Islet of Langerhans (tissue), 1 donor: ENCODE measurements around the gene SPSB2.

Experiments
- FAIRE-seq: peaks from one replicate; lab custom pipeline; 2011; peaks lifted over from hg19 to GRCh38; lab: Jason Lieb, UNC

The SPSB2 gene

DNA sequence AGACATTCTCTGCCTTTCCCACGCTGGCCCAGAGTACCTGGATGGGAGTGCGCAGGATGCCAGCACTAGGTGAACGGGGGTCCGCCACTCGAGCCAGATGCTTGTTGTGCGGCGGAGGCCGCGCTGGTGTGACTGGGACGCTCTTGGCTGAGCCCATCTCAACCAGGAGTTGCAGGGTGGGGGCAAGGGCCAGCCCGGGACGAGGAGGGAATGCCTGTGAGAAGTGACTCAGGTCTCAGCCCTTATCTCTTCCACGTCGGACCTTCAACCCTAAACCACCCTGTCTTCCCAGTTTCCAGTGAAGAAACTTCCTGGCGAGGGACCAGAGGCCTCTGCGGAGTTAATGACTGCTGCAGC is 22.3 kb downstream of the SPSB2 start:
- no peak for FAIRE-seq

DNA sequence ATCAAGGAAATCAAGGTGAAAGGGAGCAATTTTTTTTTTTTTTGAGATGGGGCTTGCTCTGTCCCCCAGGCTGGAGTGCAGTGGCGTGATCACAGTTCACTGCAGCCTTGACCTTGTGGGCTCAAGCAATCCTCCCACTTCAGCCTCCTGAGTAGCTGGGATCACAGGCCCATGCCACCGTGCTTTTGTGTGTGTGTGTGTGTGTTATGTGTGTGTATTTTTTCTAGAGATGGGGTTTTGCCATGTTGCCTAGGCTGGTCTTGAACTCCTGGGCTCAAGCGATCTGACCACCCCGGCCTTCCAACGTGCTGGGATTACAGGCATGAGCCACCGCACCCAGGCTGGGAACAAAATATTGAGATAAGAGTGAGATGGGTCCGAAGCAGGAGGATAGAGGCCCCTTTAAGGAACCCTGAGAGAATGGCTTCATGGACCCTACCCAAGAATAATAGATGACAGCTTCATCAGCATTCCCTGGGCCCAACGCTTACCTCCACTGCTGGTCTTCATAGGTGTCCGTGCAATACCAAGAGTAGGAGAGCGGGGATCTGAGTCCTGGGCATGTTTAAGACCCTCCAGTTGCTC is 23.0 kb downstream of the SPSB2 start:
- FAIRE-seq = no peak

DNA sequence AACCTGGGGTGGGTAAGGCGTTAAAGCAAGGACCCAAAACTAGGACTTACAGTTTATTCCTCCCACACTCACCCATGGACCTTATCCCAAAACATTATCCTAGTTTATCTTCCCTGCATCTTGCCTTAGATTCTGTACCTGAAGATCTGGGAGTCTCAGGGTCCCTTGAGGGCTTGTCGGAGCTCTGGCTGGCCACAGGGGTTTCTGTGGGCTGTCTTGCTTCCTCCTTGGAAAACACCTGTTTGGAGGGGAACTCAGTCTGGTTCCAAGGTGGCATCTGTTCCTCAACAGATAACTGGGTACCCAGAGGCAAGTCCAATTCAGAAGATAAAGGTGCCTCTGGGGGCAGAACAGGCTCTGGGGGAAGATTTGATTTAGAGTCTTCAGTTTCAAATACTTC is 23.7 kb downstream of the SPSB2 start:
- FAIRE-seq = no peak

DNA sequence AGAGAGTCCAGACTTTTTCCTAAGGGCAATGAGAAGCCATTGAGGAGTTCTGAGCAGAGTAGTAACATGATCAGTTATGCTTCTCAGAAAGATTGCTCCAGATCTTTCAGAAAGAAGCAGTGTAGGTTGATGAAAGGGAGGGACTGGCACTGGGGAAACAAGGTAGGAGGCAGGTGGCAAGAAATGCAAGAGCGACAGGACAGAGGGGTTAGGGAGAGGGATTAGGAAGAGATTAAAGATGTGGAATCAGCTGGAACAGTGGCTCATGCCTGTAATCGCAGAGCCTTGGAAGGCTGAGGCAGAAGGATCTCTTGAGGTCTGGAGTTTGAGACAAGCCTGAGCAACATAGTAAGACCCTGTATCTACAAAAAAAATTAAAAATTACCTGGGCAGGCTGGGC is 25.4 kb downstream of the SPSB2 start:
- FAIRE-seq = no peak

DNA sequence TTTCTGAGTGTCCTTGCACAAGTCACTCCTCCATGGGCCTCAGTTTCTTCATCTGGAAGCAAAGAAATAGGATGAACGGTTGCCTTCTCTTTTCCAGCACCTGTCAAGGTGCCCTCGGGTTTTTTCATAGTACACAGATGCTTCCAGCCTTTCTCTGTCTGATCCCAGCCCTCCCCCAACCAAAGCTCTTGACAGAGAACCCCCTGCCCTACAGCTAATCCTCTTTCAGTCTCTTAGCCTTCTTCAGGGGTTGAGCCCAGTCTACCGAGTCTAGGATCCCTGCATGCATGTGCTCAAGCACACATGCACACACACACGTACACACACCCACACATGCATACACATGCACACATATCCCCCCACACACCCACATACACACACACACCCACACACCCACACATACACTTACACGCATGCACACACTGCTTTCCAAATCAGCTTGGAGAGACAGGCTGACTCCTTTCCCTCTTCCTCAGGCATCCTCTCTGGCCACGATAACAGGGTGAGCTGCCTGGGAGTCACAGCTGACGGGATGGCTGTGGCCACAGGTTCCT is 26.7 kb downstream of the SPSB2 start:
- no peak for FAIRE-seq

DNA sequence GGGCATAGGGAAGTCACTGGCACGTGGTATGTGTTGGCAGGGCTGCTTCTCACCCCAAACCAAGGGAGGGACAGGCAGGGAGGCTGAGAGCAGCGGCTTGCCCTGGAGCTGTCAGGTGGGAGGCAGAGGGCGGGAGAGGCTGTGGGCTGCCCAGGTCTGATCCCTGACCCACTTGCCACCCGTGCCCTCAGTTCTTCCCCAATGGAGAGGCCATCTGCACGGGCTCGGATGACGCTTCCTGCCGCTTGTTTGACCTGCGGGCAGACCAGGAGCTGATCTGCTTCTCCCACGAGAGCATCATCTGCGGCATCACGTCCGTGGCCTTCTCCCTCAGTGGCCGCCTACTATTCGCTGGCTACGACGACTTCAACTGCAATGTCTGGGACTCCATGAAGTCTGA is 27.7 kb downstream of the SPSB2 start:
- no peak for FAIRE-seq

DNA sequence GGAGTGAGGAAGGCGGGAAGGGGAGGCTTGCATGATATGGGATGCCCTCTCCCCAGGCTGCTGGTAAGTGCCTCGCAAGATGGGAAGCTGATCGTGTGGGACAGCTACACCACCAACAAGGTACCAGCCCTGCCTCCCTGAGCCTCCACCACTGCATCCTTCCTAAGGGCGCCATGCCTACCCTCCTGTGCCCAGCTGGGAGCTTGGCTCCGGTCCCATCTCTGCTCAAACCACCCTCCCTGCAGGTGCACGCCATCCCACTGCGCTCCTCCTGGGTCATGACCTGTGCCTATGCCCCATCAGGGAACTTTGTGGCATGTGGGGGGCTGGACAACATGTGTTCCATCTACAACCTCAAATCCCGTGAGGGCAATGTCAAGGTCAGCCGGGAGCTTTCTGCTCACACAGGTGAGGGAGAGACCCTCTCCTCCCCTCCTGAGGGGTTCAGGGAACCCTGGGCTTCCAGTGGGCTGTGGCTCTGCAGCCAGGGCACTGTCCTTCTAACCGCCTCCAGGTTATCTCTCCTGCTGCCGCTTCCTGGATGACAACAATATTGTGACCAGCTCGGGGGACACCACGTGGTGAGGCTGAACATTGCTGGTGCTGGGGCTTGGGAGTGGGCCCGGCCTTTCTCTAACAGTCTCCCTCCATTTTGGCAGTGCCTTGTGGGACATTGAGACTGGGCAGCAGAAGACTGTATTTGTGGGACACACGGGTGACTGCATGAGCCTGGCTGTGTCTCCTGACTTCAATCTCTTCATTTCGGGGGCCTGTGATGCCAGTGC is 29.8 kb downstream of the SPSB2 start:
- no peak for FAIRE-seq

DNA sequence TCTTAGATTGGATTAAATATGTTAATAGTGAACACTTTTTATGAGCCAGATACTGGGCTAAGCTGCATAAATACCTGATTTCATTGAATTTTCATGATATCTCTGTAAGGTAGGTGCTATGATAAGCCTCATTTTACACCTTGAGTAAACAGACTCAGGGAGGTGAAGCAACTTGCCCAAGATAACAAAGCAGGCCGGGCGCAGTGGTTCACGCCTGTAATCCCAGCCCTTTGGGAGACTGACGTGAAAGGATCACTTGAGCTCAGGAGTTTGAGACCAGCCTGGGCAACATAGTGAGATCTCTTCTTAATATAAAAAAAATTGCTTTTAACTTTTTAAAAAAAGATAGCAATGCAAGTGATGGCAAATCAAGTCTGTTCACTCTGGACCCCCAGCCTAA is 31.0 kb downstream of the SPSB2 start:
- no peak for FAIRE-seq

DNA sequence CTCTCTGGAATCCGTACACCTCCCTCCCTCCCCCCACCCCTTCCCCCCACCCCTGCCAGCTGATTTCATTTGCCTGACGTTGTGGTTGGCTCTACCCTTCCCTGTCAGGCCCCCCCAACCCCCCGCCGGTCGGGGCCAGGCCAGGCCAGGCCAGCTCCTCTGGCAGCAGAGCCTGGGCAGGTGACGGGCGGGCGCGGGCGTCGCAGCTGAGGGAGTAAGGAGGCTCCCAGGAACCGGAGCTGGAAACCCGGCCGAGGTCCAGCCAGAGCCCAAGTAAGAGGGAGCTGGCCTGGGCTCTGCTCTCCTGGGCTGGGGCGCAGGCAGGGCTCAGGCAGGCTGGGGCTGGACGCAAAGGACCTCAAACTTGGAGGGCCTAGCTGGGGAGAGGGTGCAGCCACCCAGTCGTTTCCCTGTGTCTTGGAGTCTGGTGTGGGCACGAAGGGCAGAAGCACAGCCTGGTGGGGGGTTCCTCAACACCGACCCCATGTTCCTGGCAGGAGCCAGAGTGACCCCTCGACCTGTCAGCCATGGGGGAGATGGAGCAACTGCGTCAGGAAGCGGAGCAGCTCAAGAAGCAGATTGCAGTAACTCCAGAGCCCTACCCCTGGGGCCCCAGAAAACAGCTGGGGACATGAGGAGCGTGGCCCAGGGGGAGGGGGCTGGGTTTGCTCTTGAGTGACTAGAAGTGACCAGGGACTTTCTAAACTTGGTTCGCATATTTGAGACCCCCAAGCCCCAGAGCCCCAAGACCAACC is 32.2 kb downstream of the SPSB2 start, which contains the start of gene GNB3:
GNB3 (plus strand) TSS at position 165 of the 755 bp plus-strand sequence; CDS start at position 528, 363 bp downstream.
- FAIRE-seq = no peak

DNA sequence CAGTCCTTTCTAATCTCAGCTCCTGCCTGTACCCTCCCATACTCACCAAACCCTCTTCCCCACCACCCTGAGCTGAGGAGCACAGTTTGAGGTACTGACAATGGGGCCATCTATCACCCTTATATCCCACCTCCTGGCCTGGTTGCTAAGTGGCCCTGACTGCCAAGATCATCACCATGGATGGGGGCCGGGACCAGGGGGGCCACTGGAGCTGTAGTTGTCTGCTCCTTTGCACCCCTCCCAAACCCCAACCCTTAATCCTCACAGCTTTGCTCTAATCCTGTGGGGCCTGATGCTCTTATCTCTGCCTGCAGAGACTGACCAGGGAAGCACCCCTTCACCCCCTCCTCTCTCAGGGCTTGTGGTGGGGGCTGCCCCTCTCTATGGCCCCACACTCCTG is 32.8 kb downstream of the SPSB2 start:
- FAIRE-seq = no peak

DNA sequence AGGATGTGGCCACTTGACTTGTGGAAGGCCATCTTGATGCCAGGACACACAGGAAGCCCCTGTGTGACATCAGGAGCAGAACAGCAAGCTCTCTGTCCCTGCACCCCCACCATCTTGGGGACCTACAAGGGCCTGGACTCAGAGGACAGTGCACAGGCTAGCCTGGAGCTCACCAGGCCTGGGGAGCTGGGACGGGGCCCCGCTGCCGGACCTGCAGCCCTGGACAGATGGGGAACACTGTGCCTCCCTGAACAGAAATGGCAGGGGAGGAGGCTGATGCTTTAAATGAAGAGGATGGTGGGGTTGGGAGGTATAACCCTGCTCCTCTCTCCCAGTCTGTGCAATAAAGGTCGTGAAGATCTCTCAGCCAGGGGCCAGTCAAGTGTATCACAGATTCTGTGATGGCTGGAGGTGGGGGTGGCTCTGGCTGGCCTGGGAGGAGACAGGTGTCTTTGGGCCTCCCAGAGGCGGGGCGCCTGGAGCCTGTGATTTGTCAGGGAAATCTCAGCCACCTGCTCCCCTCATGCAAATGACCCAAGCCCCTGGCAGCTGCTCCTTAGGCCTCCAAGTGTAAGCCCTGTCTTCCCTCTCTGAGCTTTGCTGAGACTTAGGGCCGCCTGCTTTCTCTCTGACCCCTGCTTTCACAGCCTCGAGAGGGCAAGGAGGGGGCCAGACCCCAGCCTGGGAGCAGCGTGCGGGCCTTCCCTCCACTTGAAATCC is 33.5 kb downstream of the SPSB2 start:
- FAIRE-seq = no peak

DNA sequence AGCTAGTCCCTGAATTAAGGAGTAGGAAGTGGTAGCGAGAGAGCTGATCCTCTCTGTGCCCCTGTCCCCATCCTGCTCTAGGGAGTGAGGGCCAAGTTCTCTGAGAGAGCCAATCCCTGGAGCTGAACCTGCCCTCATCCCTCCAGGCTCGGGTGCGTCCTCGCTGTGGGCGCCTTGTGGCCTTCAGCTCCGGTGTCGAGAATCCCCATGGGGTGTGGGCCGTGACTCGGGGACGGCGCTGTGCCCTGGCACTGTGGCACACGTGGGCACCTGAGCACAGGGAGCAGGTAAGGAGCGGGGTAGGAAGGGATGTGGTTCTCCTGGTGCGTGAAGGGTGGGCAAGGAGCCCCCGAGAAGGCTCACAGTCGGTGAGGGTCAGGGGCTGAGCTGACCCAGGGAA is 34.2 kb downstream of the SPSB2 start:
- FAIRE-seq = no peak

DNA sequence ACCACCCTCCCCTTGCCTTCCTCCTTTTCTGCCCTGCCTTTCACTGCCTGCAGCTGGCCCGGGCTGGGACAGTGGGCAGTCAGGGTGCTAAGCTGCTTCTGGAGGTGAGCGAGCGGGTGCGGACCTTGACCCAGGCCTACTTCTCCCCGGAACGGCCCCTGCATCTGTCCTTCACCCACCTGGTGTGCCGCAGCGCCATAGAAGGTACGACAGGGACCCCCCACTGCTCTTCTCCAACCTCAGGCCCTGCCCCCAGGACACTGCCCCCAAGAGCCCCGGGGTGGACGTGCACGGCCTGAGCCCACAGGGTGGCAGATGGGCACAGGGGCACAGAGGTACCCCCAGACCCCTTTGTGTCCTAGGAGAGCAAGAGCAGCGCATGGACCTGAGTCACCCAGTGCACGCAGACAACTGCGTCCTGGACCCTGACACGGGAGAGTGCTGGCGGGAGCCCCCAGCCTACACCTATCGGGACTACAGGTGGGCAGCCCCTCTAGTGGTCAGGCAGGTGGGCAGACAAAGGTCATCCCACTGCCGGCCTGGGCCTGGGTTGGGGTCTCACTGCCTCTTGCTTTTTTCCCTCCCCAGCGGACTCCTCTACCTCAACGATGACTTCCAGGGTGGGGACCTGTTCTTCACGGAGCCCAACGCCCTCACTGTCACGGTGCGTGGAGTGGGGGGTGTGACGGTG is 35.6 kb downstream of the SPSB2 start:
- FAIRE-seq = no peak

DNA sequence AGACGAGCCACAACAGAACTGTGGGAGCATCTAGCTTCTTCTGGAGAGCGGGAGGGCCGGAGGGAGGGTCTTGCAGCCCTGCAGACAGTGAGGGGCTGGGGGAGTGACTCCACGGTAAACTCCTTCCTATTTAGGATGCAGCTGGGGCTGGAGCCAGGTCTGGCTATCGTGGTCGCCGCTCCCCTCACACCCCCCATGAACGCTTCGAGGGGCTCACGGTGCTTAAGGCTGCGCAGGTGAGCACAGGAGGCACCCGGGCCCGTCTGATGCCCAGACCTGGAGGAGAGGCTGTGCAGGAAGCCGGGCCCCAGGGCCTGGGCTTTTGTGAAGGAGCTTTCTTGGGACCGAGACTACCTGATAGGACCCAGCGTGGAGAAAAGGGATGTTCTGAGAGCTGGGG is 36.3 kb downstream of the SPSB2 start:
- FAIRE-seq = no peak

DNA sequence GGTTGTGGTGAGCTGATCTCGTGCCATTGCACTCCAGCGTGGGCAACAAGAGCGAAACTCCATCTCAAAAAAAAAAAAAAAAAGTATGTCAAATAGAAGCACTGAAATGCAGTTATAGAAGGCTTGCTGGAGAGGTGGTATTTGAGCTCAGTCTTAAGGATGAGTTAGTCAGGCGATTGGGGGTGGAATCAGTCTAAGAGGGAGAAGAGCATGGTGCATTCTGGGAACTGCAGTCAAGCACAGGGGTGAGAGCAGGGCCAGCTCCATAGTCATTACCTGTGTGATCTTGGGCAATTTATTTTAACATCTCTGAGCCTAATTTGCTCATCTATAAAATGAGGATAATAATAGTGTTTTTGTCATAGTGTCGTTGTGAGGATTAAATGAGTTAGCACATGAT is 38.2 kb downstream of the SPSB2 start:
- FAIRE-seq = no peak

DNA sequence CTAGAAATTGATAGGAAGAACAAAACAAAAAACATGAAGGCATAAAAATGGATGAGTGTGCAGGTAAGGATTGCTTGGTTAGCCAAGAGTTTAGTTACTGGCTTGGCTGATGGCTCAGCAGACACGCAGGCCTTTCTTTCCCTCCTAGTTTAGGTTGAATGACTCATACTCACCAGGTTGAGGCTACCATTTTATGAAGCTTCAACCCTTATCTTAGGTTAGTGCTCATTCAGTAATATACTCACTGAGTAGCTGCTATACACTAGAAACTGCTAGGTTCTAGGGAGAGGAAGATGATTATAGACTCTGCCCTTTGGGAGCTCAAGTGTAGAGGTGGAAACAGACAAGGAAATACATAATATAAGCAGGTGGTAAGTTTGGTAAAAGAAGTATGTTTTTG is 38.8 kb downstream of the SPSB2 start:
- FAIRE-seq = no peak

DNA sequence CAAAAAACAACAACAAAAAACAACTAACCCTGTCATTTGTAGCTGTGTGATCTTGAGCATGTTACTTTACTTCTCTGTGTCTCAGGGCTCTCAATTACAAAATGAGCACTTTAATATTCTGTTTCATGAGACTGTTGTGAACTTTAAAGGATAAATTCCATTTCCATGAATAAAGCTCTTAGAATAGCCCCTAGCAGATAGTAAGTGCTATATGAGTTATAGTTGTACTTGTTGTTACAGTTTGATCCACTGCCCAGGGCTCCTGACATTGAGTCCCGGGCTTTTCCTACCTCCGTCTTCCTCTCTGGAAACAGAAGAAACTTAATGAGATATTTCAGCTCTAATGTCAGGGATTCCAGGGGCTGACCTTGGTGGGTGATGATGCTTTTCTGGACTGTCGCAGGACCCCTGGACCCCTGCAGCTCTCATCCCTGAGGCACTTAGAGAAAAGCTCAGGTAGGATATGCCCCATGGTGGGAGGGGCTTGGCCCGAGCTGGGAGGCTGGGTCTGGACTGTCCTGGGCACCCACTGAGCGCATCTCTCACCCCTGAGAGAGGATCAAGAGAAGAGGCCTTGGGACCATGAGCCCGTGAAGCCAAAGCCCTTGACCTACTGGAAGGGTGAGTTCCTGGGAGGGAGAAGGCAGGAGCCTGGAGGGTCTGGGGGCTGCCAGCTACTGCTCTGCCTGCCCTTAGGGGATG is 39.8 kb downstream of the SPSB2 start:
- no peak for FAIRE-seq

DNA sequence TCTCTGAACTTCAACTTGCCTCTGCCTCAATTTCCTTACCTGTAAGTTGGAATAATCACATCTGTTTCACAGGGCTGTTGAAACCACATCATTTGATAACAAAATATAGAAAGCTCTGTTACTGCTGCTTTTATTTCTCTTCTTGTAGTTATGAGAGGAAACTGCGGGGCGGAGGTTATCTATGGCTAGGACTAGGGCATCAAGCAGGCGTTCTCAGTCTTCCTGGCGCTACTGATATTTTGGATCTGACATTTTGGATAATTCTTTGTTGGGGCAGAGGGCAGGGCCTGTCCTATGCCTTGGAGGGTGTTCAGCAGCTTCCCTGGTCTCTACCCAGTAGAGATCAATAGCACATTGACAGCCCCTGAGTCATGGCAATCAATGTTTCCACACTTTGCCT is 41.0 kb downstream of the SPSB2 start:
- no peak for FAIRE-seq

DNA sequence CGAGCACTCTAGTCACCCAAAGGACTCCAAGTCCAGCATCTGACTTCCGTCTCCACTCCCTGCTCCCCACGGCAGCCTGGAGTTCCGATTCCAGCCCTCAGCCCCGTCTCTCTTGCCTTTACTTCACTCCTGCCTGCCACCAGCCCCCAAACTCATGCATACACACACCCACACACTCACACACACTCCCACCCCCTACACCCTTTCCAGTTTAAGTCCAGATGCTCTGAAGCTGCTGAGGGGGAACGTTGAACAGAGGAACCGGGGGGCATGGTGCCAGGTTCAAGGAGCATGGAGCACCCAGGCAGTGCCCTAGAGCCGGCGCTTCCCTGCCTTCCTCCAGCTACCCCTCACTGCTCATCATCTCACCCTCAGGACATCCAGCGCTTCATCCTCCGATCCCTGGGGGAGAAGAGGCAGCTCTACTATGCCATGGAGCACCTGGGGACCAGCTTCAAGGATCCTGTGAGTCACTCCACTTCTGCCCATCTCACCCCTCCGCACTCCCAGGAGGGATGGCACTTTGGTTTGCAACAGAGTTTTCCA is 41.6 kb downstream of the SPSB2 start:
- no peak for FAIRE-seq

DNA sequence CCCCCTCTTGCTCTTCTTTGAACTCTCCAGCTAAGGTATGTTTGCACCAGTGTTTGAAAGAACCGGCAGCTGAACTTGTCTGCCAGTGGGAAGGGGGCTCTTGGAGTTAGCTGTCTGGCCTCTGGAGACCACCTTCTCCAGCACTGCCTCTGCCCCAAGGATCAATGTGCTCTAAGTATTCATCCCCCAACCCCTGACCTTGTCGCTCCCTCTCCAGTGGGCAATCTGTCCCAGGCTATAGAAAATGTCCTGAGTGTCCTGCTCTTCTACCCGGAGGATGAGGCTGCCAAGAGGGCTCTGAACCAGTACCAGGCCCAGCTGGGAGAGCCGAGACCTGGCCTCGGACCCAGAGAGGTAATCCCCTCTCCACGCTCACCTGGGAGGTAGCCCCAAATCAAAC is 42.1 kb downstream of the SPSB2 start:
- FAIRE-seq = no peak

DNA sequence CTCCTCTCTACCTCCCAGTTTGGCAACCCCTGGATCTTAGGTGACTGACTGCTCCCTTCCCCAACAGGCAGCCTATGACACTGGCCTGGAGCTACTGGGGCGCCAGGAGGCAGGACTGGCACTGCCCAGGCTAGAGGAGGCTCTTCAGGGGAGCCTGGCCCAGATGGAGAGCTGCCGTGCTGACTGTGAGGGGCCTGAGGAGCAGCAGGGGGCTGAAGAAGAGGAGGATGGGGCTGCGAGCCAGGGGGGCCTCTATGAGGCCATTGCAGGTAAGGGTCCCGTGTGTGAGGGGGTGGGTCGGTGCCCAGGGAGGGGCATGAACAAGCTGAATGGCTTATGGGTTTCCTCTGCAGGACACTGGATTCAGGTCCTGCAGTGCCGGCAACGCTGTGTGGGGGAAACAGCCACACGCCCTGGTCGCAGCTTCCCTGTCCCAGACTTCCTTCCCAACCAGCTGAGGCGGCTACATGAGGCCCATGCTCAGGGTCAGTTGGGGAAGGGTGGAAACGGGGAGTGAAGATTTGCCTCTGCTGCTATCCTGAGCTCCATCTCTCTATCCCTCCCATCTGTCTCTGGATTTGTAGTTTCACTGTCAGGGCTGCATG is 42.7 kb downstream of the SPSB2 start:
- no peak for FAIRE-seq
